HUES6 (cell line): ENCODE results near the gene POLR1G.
"Not testable (repeated sequence)": the region's sequence is repeated elsewhere in the genome, so short reads cannot be mapped to it uniquely, and the experiment has no call there.

Source experiments
- H3K27ac ChIP-seq: 2 replicates; pipeline ENCODE4 v1.7.0; 2013; ENCODE audit warnings: low read depth, mild to moderate bottlenecking, low read length, inconsistent platforms
- H3K27me3 ChIP-seq: 2 replicates; pipeline ENCODE4 v1.6.1; 2013; ENCODE audit warnings: low read length; ENCODE audit not compliant: control insufficient read depth, insufficient read depth
- H3K36me3 ChIP-seq: 2 replicates; pipeline ENCODE4 v1.6.1; 2013; ENCODE audit warnings: low read length; ENCODE audit not compliant: control insufficient read depth, insufficient read depth
- H3K4me1 ChIP-seq: 2 replicates; pipeline ENCODE4 v1.6.1; 2013; ENCODE audit warnings: low read length; ENCODE audit not compliant: control insufficient read depth, insufficient read depth
- H3K4me3 ChIP-seq: 2 replicates; pipeline ENCODE4 v1.5.1; 2013; ENCODE audit warnings: low read depth, low read length
- H3K9ac ChIP-seq: one replicate; pipeline ENCODE4 v1.6.1; 2013; ENCODE audit warnings: mild to moderate bottlenecking, low read length
- H3K9me3 ChIP-seq: 2 replicates; pipeline ENCODE4 v1.6.1; 2013; ENCODE audit warnings: low read depth, low read length; ENCODE audit not compliant: control insufficient read depth, insufficient read depth

Gene POLR1G

GRCh38 chr19:45408830-45409556 lies 2.5 kb downstream of the POLR1G start:
- H3K9ac ChIP-seq = no peak overlapping the region
- peaks cover 6% of the 10 kb centered on the region for H3K4me1 ChIP-seq
- no peak overlapping the region for H3K27ac ChIP-seq
- H3K4me3 ChIP-seq = no peak overlapping the region
- H3K36me3 ChIP-seq = peaks cover 46% of the 10 kb centered on the region
- no peaks in the 10 kb centered on the region for H3K27me3 ChIP-seq
- H3K9me3 ChIP-seq = no peaks in the 10 kb centered on the region

DNA sequence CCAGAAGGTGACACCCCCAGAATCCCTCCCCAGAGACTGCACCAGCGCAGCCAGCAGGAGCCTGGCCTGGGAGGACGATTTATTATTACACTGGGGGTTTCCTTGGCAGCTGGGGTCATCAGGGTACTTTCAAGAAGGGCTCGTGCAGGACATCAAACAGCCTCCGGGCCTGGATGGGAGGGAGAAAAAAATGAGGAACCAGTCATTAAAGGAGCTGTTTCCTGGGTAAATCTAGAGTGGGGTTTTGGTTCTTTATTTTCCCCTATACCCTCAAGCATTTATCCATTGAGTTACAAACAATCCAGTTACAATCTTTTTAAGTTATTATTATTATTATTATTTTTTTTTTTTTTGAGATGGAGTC lies 3.1 kb downstream of the POLR1G start:
- Histone ChIP-seq H3K9me3 (no peaks in the 10 kb centered on the region), H3K27me3 (no peaks in the 10 kb centered on the region), H3K9ac (no peak overlapping the region), H3K4me1 (peaks cover 4% of the 10 kb centered on the region; the same call in 1 of the 2 replicates), H3K4me3 (no peak overlapping the region), H3K36me3 (peaks cover 50% of the 10 kb centered on the region), H3K27ac (no peak overlapping the region)

DNA sequence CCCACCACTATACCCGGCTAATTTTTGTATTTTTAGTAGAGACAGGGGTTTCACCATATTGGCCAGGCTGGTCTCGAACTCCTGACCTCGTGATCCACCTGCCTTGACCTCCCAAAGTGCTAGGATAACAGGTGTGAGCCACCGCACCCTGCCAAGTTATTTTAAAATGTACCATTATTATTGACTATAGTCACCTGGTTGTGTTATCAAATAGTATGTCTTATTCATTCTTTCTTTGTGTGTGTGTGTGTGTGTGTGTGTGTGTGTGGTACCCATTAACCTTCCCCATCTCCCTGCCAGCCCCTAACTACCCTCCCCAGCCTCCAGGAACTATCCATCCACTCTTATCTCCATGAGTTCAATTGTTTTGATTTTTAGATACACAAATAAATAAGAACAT lies 3.9 kb downstream of the POLR1G start:
- not testable (repeated sequence) for H3K27ac ChIP-seq, H3K27me3 ChIP-seq, H3K9me3 ChIP-seq, H3K9ac ChIP-seq, H3K4me3 ChIP-seq, H3K4me1 ChIP-seq
- peaks cover 55% of the 10 kb centered on the region for H3K36me3 ChIP-seq

GRCh38 chr19:45413497-45413896 lies 7.1 kb downstream of the POLR1G start:
- no peak overlapping the region for H3K27ac ChIP-seq
- H3K4me1 ChIP-seq = no peaks in the 10 kb centered on the region
- no peaks in the 10 kb centered on the region for H3K9me3 ChIP-seq
- H3K4me3 ChIP-seq = no peak overlapping the region
- no peaks in the 10 kb centered on the region for H3K27me3 ChIP-seq
- H3K36me3 ChIP-seq = peaks cover 73% of the 10 kb centered on the region
- H3K9ac ChIP-seq = no peak overlapping the region

DNA sequence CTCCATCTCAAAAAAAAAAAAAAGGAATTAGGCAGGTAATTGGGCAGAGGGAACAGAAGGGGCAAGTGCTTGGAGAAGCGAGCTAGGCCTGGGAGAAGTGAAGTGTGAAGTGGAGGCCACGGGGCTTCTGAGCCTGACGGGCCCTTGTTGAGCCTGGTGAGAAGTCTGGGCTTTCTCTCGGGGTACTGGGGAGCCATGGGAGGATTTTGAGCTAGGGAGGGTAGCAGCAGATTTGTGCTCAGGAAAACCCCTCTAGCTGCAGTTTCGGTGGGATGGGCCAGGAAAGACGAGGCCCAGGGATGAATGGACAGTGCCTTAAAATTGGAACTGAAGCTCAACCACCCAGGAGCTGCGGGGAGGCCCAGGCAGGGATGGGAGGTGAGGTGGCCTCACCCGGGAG lies 8.0 kb downstream of the POLR1G start:
- no peaks in the 10 kb centered on the region for H3K9me3 ChIP-seq
- H3K27ac ChIP-seq = no peak overlapping the region
- no peaks in the 10 kb centered on the region; the same call in 1 of the 2 replicates for H3K4me1 ChIP-seq
- no peak overlapping the region for H3K4me3 ChIP-seq
- H3K27me3 ChIP-seq = no peaks in the 10 kb centered on the region
- no peak overlapping the region for H3K9ac ChIP-seq
- H3K36me3 ChIP-seq = peaks cover 73% of the 10 kb centered on the region

DNA sequence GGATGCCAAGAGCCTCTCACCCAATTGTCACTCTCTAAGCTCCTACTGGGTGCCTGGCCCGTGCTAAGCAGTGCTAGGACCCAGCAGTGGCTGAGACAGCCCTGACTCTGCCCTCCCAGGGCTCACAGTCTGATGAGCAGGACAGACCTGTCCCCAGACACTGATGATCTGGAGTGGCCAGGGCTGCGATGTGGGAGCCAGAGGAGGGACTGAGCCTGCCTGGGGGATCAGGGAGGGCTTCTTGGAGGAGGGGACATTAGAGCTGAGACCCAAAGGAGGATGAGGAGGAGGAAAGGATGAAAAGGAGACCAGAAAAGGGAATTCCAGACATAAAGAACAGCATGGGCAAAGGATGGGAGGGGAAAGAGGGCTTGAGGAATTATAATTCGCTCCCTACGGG lies 10.7 kb downstream of the POLR1G start:
- no peak overlapping the region for H3K27ac ChIP-seq
- peaks cover 73% of the 10 kb centered on the region for H3K36me3 ChIP-seq
- H3K4me1 ChIP-seq = peaks cover 4% of the 10 kb centered on the region; the same call in 1 of the 2 replicates
- no peaks in the 10 kb centered on the region for H3K27me3 ChIP-seq
- H3K4me3 ChIP-seq = no peak overlapping the region
- H3K9ac ChIP-seq = no peak overlapping the region
- H3K9me3 ChIP-seq = no peaks in the 10 kb centered on the region

GRCh38 chr19:45418802-45419201 lies 12.4 kb downstream of the POLR1G start:
- Histone ChIP-seq H3K4me3 (no peak overlapping the region), H3K9ac (no peak overlapping the region), H3K36me3 (peaks cover 57% of the 10 kb centered on the region), H3K4me1 (peaks cover 7% of the 10 kb centered on the region; the same call in 1 of the 2 replicates), H3K27ac (no peak overlapping the region), H3K27me3 (no peaks in the 10 kb centered on the region), H3K9me3 (no peaks in the 10 kb centered on the region)

- H3K36me3 ChIP-seq = peaks cover 53% of the 10 kb centered on the region
- no peak overlapping the region for H3K27ac ChIP-seq
- peaks cover 7% of the 10 kb centered on the region; the same call in 1 of the 2 replicates for H3K4me1 ChIP-seq
- no peaks in the 10 kb centered on the region for H3K27me3 ChIP-seq
- H3K9ac ChIP-seq = no peak overlapping the region
- H3K4me3 ChIP-seq = no peak overlapping the region
- H3K9me3 ChIP-seq = no peaks in the 10 kb centered on the region
Measured at GRCh38 chr19:45419396-45419795, 13.0 kb downstream of the POLR1G start.

DNA sequence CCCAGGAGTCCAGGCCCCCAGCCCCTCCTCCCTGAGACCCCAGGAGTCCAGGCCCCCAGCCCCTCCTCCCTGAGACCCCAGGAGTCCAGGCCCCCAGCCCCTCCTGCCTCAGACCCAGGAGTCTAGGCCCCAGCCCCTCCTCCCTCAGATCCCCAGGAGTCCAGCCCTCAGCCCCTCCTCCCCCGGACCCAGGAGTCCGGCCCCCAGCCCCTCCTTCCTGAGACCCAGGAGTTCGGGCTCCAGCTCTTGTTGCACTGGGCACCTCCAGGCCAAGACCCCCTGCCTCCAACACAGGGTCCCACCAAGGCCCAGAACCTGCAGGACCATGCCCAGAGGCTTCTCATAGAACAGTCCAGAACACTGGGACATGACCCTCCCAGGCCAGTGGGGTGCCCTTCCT lies 13.5 kb downstream of the POLR1G start:
- Histone ChIP-seq H3K9ac (no peak overlapping the region), H3K4me3 (no peak overlapping the region), H3K27me3 (no peaks in the 10 kb centered on the region), H3K27ac (no peak overlapping the region), H3K4me1 (peaks cover 7% of the 10 kb centered on the region; the same call in 1 of the 2 replicates), H3K9me3 (no peaks in the 10 kb centered on the region), H3K36me3 (peaks cover 48% of the 10 kb centered on the region)

- H3K4me3 ChIP-seq = no peak overlapping the region
- H3K9me3 ChIP-seq = no peaks in the 10 kb centered on the region
- no peak overlapping the region for H3K9ac ChIP-seq
- H3K4me1 ChIP-seq = peaks cover 10% of the 10 kb centered on the region; the same call in 1 of the 2 replicates
- H3K27me3 ChIP-seq = no peaks in the 10 kb centered on the region
- peaks cover 47% of the 10 kb centered on the region for H3K36me3 ChIP-seq
- no peak overlapping the region for H3K27ac ChIP-seq
Measured at GRCh38 chr19:45420356-45420755, 13.9 kb downstream of the POLR1G start.

- Histone ChIP-seq H3K36me3 (peaks cover 44% of the 10 kb centered on the region), H3K4me3 (no peak overlapping the region), H3K27me3 (no peaks in the 10 kb centered on the region), H3K9me3 (no peaks in the 10 kb centered on the region), H3K27ac (no peak overlapping the region), H3K4me1 (peaks cover 13% of the 10 kb centered on the region; the same call in 1 of the 2 replicates), H3K9ac (no peak overlapping the region)
Measured at GRCh38 chr19:45420871-45421270, 14.4 kb downstream of the POLR1G start.
